ENCODE results near the gene CABLES1.
"Not testable (repeated sequence)": the region's sequence is repeated elsewhere in the genome, so short reads cannot be mapped to it uniquely, and the experiment has no call there.

GRCh38 chr18:23109163-23109562, 26.1 kb upstream of the CABLES1 start:
- TF ChIP-seq CEBPB (IDR thresholded peaks at IDR 0.05; ENCODE audit: low read depth, low read length); CTCF (IDR thresholded peaks at IDR 0.05; ENCODE audit: control extremely low read depth in 1 of 3, insufficient read depth in 1 of 3, low read depth in 1 of 3, low read length in 3 of 3); KDM5A (IDR thresholded peaks at IDR 0.05; ENCODE audit: low read length); CBX5 (IDR thresholded peaks at IDR 0.05; ENCODE audit: low read depth, low read length); SUZ12 (IDR thresholded peaks at IDR 0.05; ENCODE audit: low read length); EZH2 (IDR thresholded peaks at IDR 0.05; ENCODE audit: low read depth, low read length, severe bottlenecking); POLR2A (IDR thresholded peaks at IDR 0.05; ENCODE audit: control extremely low read depth in 1 of 2, low read depth in 2 of 2, low read length in 2 of 2); RAD21 (IDR thresholded peaks at IDR 0.05 in 1 of 2, conservative IDR thresholded peaks at IDR 0.05 in 1 of 2; ENCODE audit: low read depth in 2 of 2, low read length in 2 of 2); NRF1 (IDR thresholded peaks at IDR 0.05; ENCODE audit: low read depth, low read length); JUND (IDR thresholded peaks at IDR 0.05; ENCODE audit: low read length); SIN3A (conservative IDR thresholded peaks at IDR 0.05 in 1 of 2, IDR thresholded peaks at IDR 0.05 in 1 of 2; ENCODE audit: low read depth in 1 of 2, low read length in 2 of 2); YY1 (IDR thresholded peaks at IDR 0.05; ENCODE audit: low read depth, low read length); EP300 (IDR thresholded peaks at IDR 0.05; ENCODE audit: borderline replicate concordance in 1 of 2, low read depth in 2 of 2, low read length in 2 of 2); TAF1 (IDR thresholded peaks at IDR 0.05; ENCODE audit: low read depth, low read length): not testable (repeated sequence)
